ENCODE results near the gene LDLRAP1.

GRCh38 chr1:25554430-25554780 is 11.0 kb downstream of the LDLRAP1 start:
- no peak for TF ChIP-seq CTCF (IDR thresholded peaks at IDR 0.05; ENCODE audit: low read depth, low read length)
- no peak for TF ChIP-seq POLR2A (IDR thresholded peaks at IDR 0.05; ENCODE audit: extremely low read depth, insufficient read length)
- no peak for TF ChIP-seq MYC (IDR thresholded peaks at IDR 0.05; ENCODE audit: low read depth, low read length)
- no peak for TF ChIP-seq MAX (IDR thresholded peaks at IDR 0.05; ENCODE audit: low read depth, low read length)

All from NB4 (cell line).